Breast epithelium (tissue), 3 donors: ENCODE results near the gene ADAM12.

Experiments
- CTCF ChIP-seq, 3 donors: fragments of 450-650 bp; IDR thresholded peaks; one replicate each; pipeline ENCODE4 v1.5.1; 2016 to 2017; ENCODE audit warnings: antibody characterized with exemption in 3 of 3, mild to moderate bottlenecking in 3 of 3, moderate library complexity in 3 of 3
- POLR2AphosphoS5 ChIP-seq, 3 donors: sonication (generic); formaldehyde crosslinking; IDR thresholded peaks; one replicate each; pipeline ENCODE4 v1.6.1; 2017; ENCODE audit warnings: antibody characterized with exemption in 3 of 3

DNA sequence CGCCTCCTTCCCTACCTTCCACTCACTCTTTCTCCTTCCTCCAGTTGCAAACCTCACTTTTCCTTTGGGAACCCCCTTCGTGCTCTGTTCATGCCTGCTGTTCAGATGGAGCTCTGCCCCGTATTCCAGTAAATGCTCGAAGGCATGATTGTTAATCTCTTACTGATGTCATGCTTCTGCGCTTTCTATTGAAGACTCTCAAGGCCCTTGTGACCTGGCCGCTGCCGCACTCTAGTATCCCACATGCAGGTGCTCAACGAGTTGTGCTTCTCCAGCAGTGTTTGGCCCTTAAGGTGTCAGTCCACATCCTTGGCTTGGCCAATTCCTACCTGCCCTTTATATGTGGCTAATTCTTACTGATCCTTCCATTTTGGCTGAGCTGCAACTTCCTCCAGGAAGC lies 158.6 kb downstream of the ADAM12 start:
- TF ChIP-seq CTCF (IDR thresholded peaks at IDR 0.05): no peak
- no peak for TF ChIP-seq POLR2AphosphoS5 (IDR thresholded peaks at IDR 0.05)
